HCT116 (cell line): Measurements from ENCODE around the gene SPACA4. TPM values are rescaled to one million over a fixed set of nuclear protein-coding genes. Genes with fewer than 3 reads are reported as not detected.

ENCODE experiments used
- ATAC-seq: fragments of 200-7000 bp; cut with Tn5 transposase; 2 replicates; pipeline ENCODE4 v1.9.1; 2020; ENCODE audit warnings: mild to moderate bottlenecking, moderate library complexity
- BruUV-seq: library from RNA; stranded (reverse); fragments of 400-500 nt; replicated peaks from 2 replicates; lab custom pipeline; 2021; lab: Mats Ljungman, UMichigan
- CTCF ChIA-PET: fragments of 300-600 bp; sonication (Branson Sonifier 250); formaldehyde crosslinking; loops from one replicate; lab custom pipeline; 2021; ENCODE audit warnings: antibody characterized with exemption; lab: Charles Lee
- POLR2A ChIA-PET: fragments of 300-600, 350-600 bp; sonication (Branson Sonifier 250); formaldehyde crosslinking; loops from one replicate; lab custom pipeline; 2021; ENCODE audit warnings: antibody characterized with exemption; lab: Charles Lee
- RAD21 ChIA-PET, 2 experiments: fragments of 300-600 bp; sonication (Branson Sonifier 250); formaldehyde crosslinking; loops; one replicate each; lab custom pipeline; 2023; ENCODE audit warnings: low total read pairs in 2 of 2; ENCODE audit not compliant: uncharacterized antibody in 2 of 2, unreplicated experiment in 2 of 2, low non-redundant PET in 1 of 2; lab: Charles Lee
- DNase-seq: peaks from one replicate; pipeline ENCODE4 v3.0.0-alpha.2; 2010; ENCODE audit warnings: low read depth, low spot score
- H2AFZ ChIP-seq: fragments of 200-600 bp; shearing (Covaris generic), sonication (generic); 2 replicates; pipeline ENCODE4 v1.6.1; 2017; ENCODE audit warnings: low read depth, mixed run types, mixed read lengths, antibody characterized with exemption, low read length; ENCODE audit not compliant: poor library complexity, severe bottlenecking
- H3K27ac ChIP-seq: 2 replicates; pipeline ENCODE4 v1.5.1; 2012; ENCODE audit warnings: low read depth, low read length
- H3K27me3 ChIP-seq: fragments of 200-600 bp; sonication (generic); 2 replicates; pipeline ENCODE4 v1.6.1; 2016; ENCODE audit warnings: mixed run types, low read length, mixed read lengths; ENCODE audit not compliant: insufficient read depth
- H3K36me3 ChIP-seq, 2 experiments: fragments of 200-500 bp in 1 of 2; fragments of 200-600 bp in 1 of 2; sonication (Bioruptor generic) in 1 of 2; sonication (generic) in 1 of 2; 2 replicates each; pipeline versions ENCODE4 v1.5.1 to v1.6.1; 2014 to 2016; ENCODE audit warnings: low read length in 2 of 2, inconsistent platforms in 1 of 2, mixed read lengths in 1 of 2, mixed run types in 1 of 2; ENCODE audit not compliant: insufficient read depth in 2 of 2, control insufficient read depth in 1 of 2
- H3K4me1 ChIP-seq, 2 experiments: fragments of 200-600 bp in 1 of 2; sonication (generic) in 1 of 2; 2 replicates each; pipeline versions ENCODE4 v1.5.1 to v1.6.1; 2012 to 2017; ENCODE audit warnings: low read length in 2 of 2, inconsistent platforms in 1 of 2, mild to moderate bottlenecking in 1 of 2, mixed read lengths in 1 of 2, mixed run types in 1 of 2, moderate library complexity in 1 of 2; ENCODE audit not compliant: insufficient read depth in 2 of 2, control insufficient read depth in 1 of 2
- H3K4me2 ChIP-seq: fragments of 200-600 bp; sonication (generic); 2 replicates; pipeline ENCODE4 v1.6.1; 2017; ENCODE audit warnings: mixed run types, low read length, mixed read lengths
- H3K4me3 ChIP-seq, 2 experiments: fragments of 200-600 bp in 1 of 2; sonication (generic) in 1 of 2; replicated peaks in 1 of 2; 2 replicates each; pipeline ENCODE4 v1.5.1; 2011 to 2016; ENCODE audit warnings: low read length in 2 of 2, control low read depth in 1 of 2, low read depth in 1 of 2, mild to moderate bottlenecking in 1 of 2, mixed read lengths in 1 of 2, mixed run types in 1 of 2
- H3K79me2 ChIP-seq: fragments of 200-600 bp; sonication (generic); 2 replicates; pipeline ENCODE4 v1.6.1; 2017; ENCODE audit warnings: mild to moderate bottlenecking, mixed run types, low read length, moderate library complexity, mixed read lengths; ENCODE audit not compliant: insufficient read depth
- H3K9ac ChIP-seq: fragments of 200-600 bp; sonication (generic); 2 replicates; pipeline ENCODE4 v1.6.1; 2016; ENCODE audit warnings: low read length, mixed read lengths
- H3K9me2 ChIP-seq: fragments of 200-600 bp; sonication (generic), shearing (Covaris generic); 2 replicates; pipeline ENCODE4 v1.6.1; 2017; ENCODE audit warnings: mixed run types, mild to moderate bottlenecking, moderate library complexity; ENCODE audit not compliant: insufficient read depth
- H3K9me3 ChIP-seq, 2 experiments: fragments of 200-500 bp in 1 of 2; fragments of 200-600 bp in 1 of 2; sonication (Bioruptor generic) in 1 of 2; sonication (generic) in 1 of 2; 2 replicates each; pipeline ENCODE4 v1.6.1; 2014 to 2017; ENCODE audit warnings: low read length in 2 of 2, mixed read lengths in 2 of 2, inconsistent platforms in 1 of 2, low read depth in 1 of 2, mild to moderate bottlenecking in 1 of 2, mixed run types in 1 of 2, moderate library complexity in 1 of 2; ENCODE audit not compliant: control insufficient read depth in 1 of 2, insufficient read depth in 1 of 2
- H4K20me1 ChIP-seq: fragments of 200-600 bp; sonication (generic), shearing (Covaris generic); 2 replicates; pipeline ENCODE4 v1.6.1; 2017; ENCODE audit warnings: mixed run types, mild to moderate bottlenecking, moderate library complexity; ENCODE audit not compliant: insufficient read depth
- ATF3 ChIP-seq: IDR thresholded peaks from 2 replicates; pipeline ENCODE4 v1.6.1; 2012
- CBX3 ChIP-seq: IDR thresholded peaks from 2 replicates; pipeline ENCODE4 v1.6.1; 2012; ENCODE audit warnings: low read depth
- CEBPB ChIP-seq: IDR thresholded peaks from 2 replicates; pipeline ENCODE4 v1.6.1; 2012; ENCODE audit warnings: low read depth
- CTCF ChIP-seq, 3 experiments: fragments of 200-600 bp in 1 of 3; sonication (generic) in 1 of 3; IDR thresholded peaks in 2 of 3; conservative IDR thresholded peaks in 1 of 3; 2 replicates each; pipeline ENCODE4 v1.5.1; 2012 to 2017; ENCODE audit warnings: low read depth in 2 of 3, low read length in 2 of 3, antibody characterized with exemption in 1 of 3, borderline replicate concordance in 1 of 3, control low read depth in 1 of 3, mild to moderate bottlenecking in 1 of 3, mixed read lengths in 1 of 3, mixed run types in 1 of 3, moderate library complexity in 1 of 3; ENCODE audit not compliant: insufficient read depth in 1 of 3
- ELF1 ChIP-seq: IDR thresholded peaks from 2 replicates; pipeline ENCODE4 v1.6.1; 2012; ENCODE audit warnings: low read depth, borderline replicate concordance
- EZH2phosphoT487 ChIP-seq: fragments of 200-600 bp; IDR thresholded peaks from 2 replicates; pipeline ENCODE4 v1.6.1; 2018; ENCODE audit warnings: antibody characterized with exemption, borderline replicate concordance
- MAX ChIP-seq: IDR thresholded peaks from 2 replicates; pipeline ENCODE4 v1.6.1; 2012
- POLR2A ChIP-seq: IDR thresholded peaks from 2 replicates; pipeline ENCODE4 v1.7.0; 2011; ENCODE audit warnings: borderline replicate concordance; ENCODE audit not compliant: insufficient read depth, insufficient read length; ENCODE audit errors: extremely low read depth
- REST ChIP-seq: IDR thresholded peaks from 2 replicates; pipeline ENCODE4 v1.6.1; 2012; ENCODE audit warnings: low read depth
- SP1 ChIP-seq: IDR thresholded peaks from 2 replicates; pipeline ENCODE4 v1.6.1; 2012; ENCODE audit warnings: low read depth
- TCF7L2 ChIP-seq: IDR thresholded peaks from 2 replicates; pipeline ENCODE4 v1.7.0; 2011; ENCODE audit warnings: borderline replicate concordance, inconsistent platforms; ENCODE audit not compliant: insufficient read depth, insufficient read length; ENCODE audit errors: extremely low read depth
- ZFX ChIP-seq: fragments of 450-650 bp; IDR thresholded peaks from 2 replicates; pipeline ENCODE4 v1.6.1; 2017
- ZNF274 ChIP-seq: fragments of 200-500 bp; sonication (Bioruptor generic); IDR thresholded peaks from 2 replicates; pipeline ENCODE4 v1.6.1; 2014; ENCODE audit warnings: mild to moderate bottlenecking, low read depth, low read length, inconsistent platforms
- intact Hi-C: fragments of 100-400 bp; cut with micrococcal nuclease; formaldehyde crosslinking; loops from 2 replicates; pipeline ENCODE4 v1.10.0; 2022
- total RNA-seq: library from RNA; stranded (reverse); gene quantifications from one replicate; pipeline ENCODE4 v1.2.1, GENCODE V29; 2021; ENCODE audit not compliant: unreplicated experiment

SPACA4 gene
- total RNA-seq, 1 experiment from 2014 or later, result not detected

GRCh38 chr19:48654299-48655059, 47.9 kb downstream of the SPACA4 start (continued):
- TF ChIP-seq REST, result no peak
- no peak for TF ChIP-seq SP1

GRCh38 chr19:48656840-48657474, 50.4 kb downstream of the SPACA4 start:
- Histone ChIP-seq H3K27me3 (no peaks in the 10 kb centered on the region), H3K9me3 (no peaks in the 10 kb centered on the region), H3K36me3 (no peaks in the 10 kb centered on the region), H4K20me1 (no peaks in the 10 kb centered on the region), H3K9me2 (no peaks in the 10 kb centered on the region), H3K4me2 (no peak overlapping the region), H3K79me2 (no peaks in the 10 kb centered on the region), H3K27ac (no peak overlapping the region), H3K4me1 (peaks cover 11 to 43% of the 10 kb centered on the region in 2 experiments), H3K9ac (no peak overlapping the region), H2AFZ (no peak overlapping the region), H3K4me3 (no peak overlapping the region)
- no peak for DNase-seq
- ChIA-PET RAD21 (no interaction called here), POLR2A (interaction anchor here (0.6 to 1.3 kb wide), 2 partner anchors 11 to 187 kb away, joined by 3 to 4 read pairs; partner anchors contain the start of gene CA11), CTCF (no interaction called here)
- intact Hi-C loops, result no loop called here
- ATAC-seq, result no peak
- BruUV-seq, result no TSS peak
- TF ChIP-seq TCF7L2 (no peak), REST (no peak), CEBPB (no peak), MAX (no peak), CBX3 (no peak), ELF1 (no peak), POLR2A (no peak), CTCF (IDR thresholded peaks at IDR 0.05 in 2 of 3, conservative IDR thresholded peaks at IDR 0.05 in 1 of 3; ENCODE audit: borderline replicate concordance in 1 of 3, insufficient read depth in 1 of 3, low read depth in 2 of 3, low read length in 2 of 3) (no peak), ZNF274 (no peak), ATF3 (no peak), ZFX (no peak), EZH2phosphoT487 (no peak)
